VCaP (cell line): Measurements from ENCODE around the gene SPACA1.

Experiments
- H3K27ac ChIP-seq: fragments of 450-650 bp; 2 replicates; pipeline ENCODE4 v1.5.1; 2017
- CTCF ChIP-seq: fragments of 450-650 bp; conservative IDR thresholded peaks from 2 replicates; pipeline ENCODE4 v1.5.1; 2017; ENCODE audit warnings: mild to moderate bottlenecking, moderate library complexity

The SPACA1 gene

GRCh38 chr6:88050140-88050818 lies 2.6 kb downstream of the SPACA1 start:
- TF ChIP-seq CTCF = no peak
- no peak overlapping the region for H3K27ac ChIP-seq

- TF ChIP-seq CTCF = no peak
Observed at GRCh38 chr6:88059191-88059590, 11.6 kb downstream of the SPACA1 start.

GRCh38 chr6:88062376-88062775 lies 14.7 kb downstream of the SPACA1 start:
- no peak overlapping the region for H3K27ac ChIP-seq
- TF ChIP-seq CTCF = no peak

More at GRCh38 chr6:88059191-88059590, 11.6 kb downstream of the SPACA1 start:
- H3K27ac ChIP-seq = no peak overlapping the region

GRCh38 chr6:88072462-88072861 lies 24.8 kb downstream of the SPACA1 start:
- H3K27ac ChIP-seq = no peak overlapping the region
- TF ChIP-seq CTCF = no peak

GRCh38 chr6:88074791-88075190 lies 27.1 kb downstream of the SPACA1 start:
- TF ChIP-seq CTCF = no peak
- H3K27ac ChIP-seq = no peak overlapping the region

- H3K27ac ChIP-seq = no peak overlapping the region
- TF ChIP-seq CTCF = no peak
Observed at GRCh38 chr6:88077305-88077704, 29.7 kb downstream of the SPACA1 start.

GRCh38 chr6:88086792-88087191 lies 39.2 kb downstream of the SPACA1 start:
- no peak for TF ChIP-seq CTCF
- H3K27ac ChIP-seq = no peak overlapping the region
